Endothelial cell of umbilical vein (primary cell): Measurements from ENCODE around the gene SPP2. TPM values are rescaled to one million over a fixed set of nuclear protein-coding genes. Genes with fewer than 3 reads are reported as not detected.
A peak's percentile ranks its signal among the peaks of the same experiment; 100 is the strongest.

Experiments
- BruUV-seq: library from RNA; stranded (reverse); fragments of 400-500 nt; replicated peaks from 2 replicates; lab custom pipeline; 2021; lab: Mats Ljungman, UMichigan
- CTCF ChIA-PET: fragments of 300-600, 350-600 bp; sonication (Branson Sonifier 250); formaldehyde crosslinking; loops from one replicate; lab custom pipeline; 2021; ENCODE audit warnings: antibody characterized with exemption, inconsistent platforms; lab: Charles Lee
- POLR2A ChIA-PET: fragments of 300-600, 350-600 bp; sonication (Branson Sonifier 250); formaldehyde crosslinking; loops from one replicate; lab custom pipeline; 2021; ENCODE audit warnings: antibody characterized with exemption, inconsistent platforms; lab: Charles Lee
- DNase-seq: peaks from one replicate; pipeline ENCODE4 v3.0.0-alpha.2; 2011; ENCODE audit warnings: low read depth, low spot score
- FAIRE-seq: peaks from 2 replicates; lab custom pipeline; 2011; peaks lifted over from hg19 to GRCh38; lab: Jason Lieb, UNC
- H2AFZ ChIP-seq: 2 replicates; pipeline ENCODE4 v1.6.0; 2012; ENCODE audit warnings: low read depth, low read length, control low read depth, inconsistent platforms
- H3K27ac ChIP-seq: 2 replicates; pipeline ENCODE4 v1.5.1; 2011; ENCODE audit warnings: low read depth, mild to moderate bottlenecking, control low read depth, low read length, moderate library complexity; ENCODE audit not compliant: insufficient read depth
- H3K27me3 ChIP-seq, 2 experiments: 2 replicates each; pipeline versions ENCODE4 v1.6.0 to v1.6.1; 2011; ENCODE audit warnings: low read length in 2 of 2, mixed read lengths in 1 of 2; ENCODE audit not compliant: control insufficient read depth in 2 of 2, insufficient read depth in 2 of 2
- H3K36me3 ChIP-seq, 2 experiments: 2 replicates in 1 of 2; 3 replicates in 1 of 2; pipeline ENCODE4 v1.5.1; 2011; ENCODE audit warnings: low read length in 2 of 2, mild to moderate bottlenecking in 1 of 2, moderate library complexity in 1 of 2; ENCODE audit not compliant: control insufficient read depth in 2 of 2, insufficient read depth in 2 of 2; ENCODE audit errors: extremely low read depth in 1 of 2
- H3K4me1 ChIP-seq: 3 replicates; pipeline ENCODE4 v1.5.1; 2011; ENCODE audit warnings: mild to moderate bottlenecking, low read length; ENCODE audit not compliant: control insufficient read depth, insufficient read depth; ENCODE audit errors: extremely low read depth
- H3K4me2 ChIP-seq: 2 replicates; pipeline ENCODE4 v1.6.1; 2011; ENCODE audit warnings: low read length, control low read depth, mixed read lengths; ENCODE audit not compliant: insufficient read depth
- H3K4me3 ChIP-seq, 3 experiments: fragments of 200-600 bp in 1 of 3; sonication (generic), shearing (Covaris generic) in 1 of 3; replicated peaks in 1 of 3; 2 replicates each; pipeline ENCODE4 v1.5.1; 2011 to 2016; ENCODE audit warnings: control low read depth in 3 of 3, low read length in 3 of 3, mild to moderate bottlenecking in 2 of 3, inconsistent platforms in 1 of 3, low read depth in 1 of 3, moderate library complexity in 1 of 3; ENCODE audit not compliant: insufficient read depth in 1 of 3
- H3K79me2 ChIP-seq: 2 replicates; pipeline ENCODE4 v1.6.0; 2012; ENCODE audit warnings: low read length, inconsistent platforms; ENCODE audit not compliant: control insufficient read depth, insufficient read depth
- H3K9ac ChIP-seq: replicated peaks from 2 replicates; pipeline ENCODE3; 2011; ENCODE audit warnings: low read length, control low read depth; ENCODE audit not compliant: insufficient read depth; ENCODE audit errors: extremely low read depth
- H3K9me1 ChIP-seq: replicated peaks from 3 replicates; pipeline ENCODE4 v1.6.0; 2011; ENCODE audit warnings: mild to moderate bottlenecking, low read length; ENCODE audit not compliant: control insufficient read depth, insufficient read depth; ENCODE audit errors: extremely low read depth
- H3K9me3 ChIP-seq: replicated peaks from 2 replicates; pipeline ENCODE4 v1.5.1; 2012; ENCODE audit warnings: low read length, inconsistent platforms; ENCODE audit not compliant: control insufficient read depth, insufficient read depth
- H4K20me1 ChIP-seq: replicated peaks from 2 replicates; pipeline ENCODE3; 2011; ENCODE audit warnings: mild to moderate bottlenecking, low read length; ENCODE audit not compliant: control insufficient read depth, insufficient read depth; ENCODE audit errors: extremely low read depth
- EZH2 ChIP-seq: IDR thresholded peaks from 2 replicates; pipeline ENCODE4 v1.6.1; 2012; ENCODE audit warnings: borderline replicate concordance, low read depth, mild to moderate bottlenecking, moderate library complexity, low read length, inconsistent platforms; ENCODE audit not compliant: severe bottlenecking
- FOS ChIP-seq: IDR thresholded peaks from 2 replicates; pipeline ENCODE4 v1.6.1; 2011; ENCODE audit warnings: mild to moderate bottlenecking, low read length, moderate library complexity, borderline replicate concordance; ENCODE audit not compliant: insufficient read depth
- GATA2 ChIP-seq: IDR thresholded peaks from 2 replicates; pipeline ENCODE4 v1.7.0; 2011; ENCODE audit warnings: low read depth, mild to moderate bottlenecking, moderate library complexity, mixed read lengths, low read length; ENCODE audit not compliant: insufficient read length, insufficient read depth
- JUN ChIP-seq: IDR thresholded peaks from 2 replicates; pipeline ENCODE4 v1.6.1; 2011; ENCODE audit warnings: borderline replicate concordance, low read depth; ENCODE audit not compliant: insufficient read length, insufficient read depth
- MYC ChIP-seq: IDR thresholded peaks from one replicate; pipeline ENCODE4 v1.6.1; 2011; ENCODE audit warnings: mild to moderate bottlenecking, low read depth, low read length
- POLR2A ChIP-seq: IDR thresholded peaks from 2 replicates; pipeline ENCODE4 v1.6.1; 2012; ENCODE audit warnings: low read depth, mild to moderate bottlenecking, control low read depth, low read length
- dilution Hi-C: fragments of 300-500 bp; cut with MboI; formaldehyde crosslinking; loops from one replicate; pipeline ENCODE4 v1.15.0; 2019; ENCODE audit warnings: low sequenced_read_pairs; ENCODE audit not compliant: extremely low pct_ligation_motif_present
- intact Hi-C: fragments of 100-400 bp; cut with micrococcal nuclease; formaldehyde crosslinking; loops from one replicate; pipeline ENCODE4 v1.10.0; 2022
- polyA plus RNA-seq, 4 experiments: library from polyadenylated mRNA; depleted of rRNA in 3 of 4; stranded (reverse) in 3 of 4; unstranded in 1 of 4; fragments of >200 nt; gene quantifications; 2 replicates each; pipeline versions ENCODE4 v1.2.1 to v1.2.3, GENCODE V29; 2011 to 2012; ENCODE audit warnings: missing spikeins in 1 of 4
- total RNA-seq: library from RNA; stranded (reverse); gene quantifications from 2 replicates; pipeline ENCODE4 v1.2.3, GENCODE V29; 2021
- TF ChIP-seq, protein P1 (sequence below): IDR thresholded peaks from 2 replicates; pipeline ENCODE4 v1.6.1; 2011; ENCODE audit not compliant: insufficient read depth, insufficient read length
- TF ChIP-seq, protein P2 (sequence below), 2 donors: IDR thresholded peaks; 1 replicate in 1 of 2; 2 replicates in 1 of 2; pipeline ENCODE4 v1.5.1; 2011; ENCODE audit warnings: low read length in 2 of 2, mild to moderate bottlenecking in 2 of 2, moderate library complexity in 2 of 2, control low read depth in 1 of 2, inconsistent platforms in 1 of 2, low read depth in 1 of 2; ENCODE audit not compliant: insufficient read depth in 1 of 2; ENCODE audit errors: extremely low read depth in 1 of 2

The SPP2 gene
- total and polyA plus RNA-seq, 2 donors (not counting 3 experiments of a cell fraction or from before 2014, with no cell fraction given), result not detected

DNA sequence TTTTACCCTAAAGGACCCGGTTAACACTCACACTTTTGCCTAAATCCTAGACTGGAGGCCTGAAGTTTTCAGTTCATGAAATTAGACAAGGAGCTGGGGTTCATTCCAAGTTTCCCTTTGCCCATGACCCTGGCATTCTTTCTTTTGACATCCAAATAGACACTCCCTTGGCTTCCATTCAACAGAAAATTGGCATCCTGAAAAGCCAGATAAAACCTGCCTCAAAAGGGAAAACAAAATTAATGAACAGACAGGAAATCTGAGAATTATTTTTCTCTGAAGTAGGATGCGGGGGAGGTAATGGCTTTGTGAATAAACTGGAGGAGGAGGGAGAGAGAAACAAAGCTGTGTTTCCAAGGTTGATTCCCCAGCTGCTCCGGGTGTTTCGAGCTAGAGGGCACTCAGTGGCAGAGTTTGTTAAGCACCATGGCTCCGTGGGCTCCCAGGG is 41.0 kb downstream of the SPP2 start:
- intact Hi-C loops, result no loop called here
- no peak overlapping the region for H3K27ac ChIP-seq
- no peaks in the 10 kb centered on the region for H3K36me3 ChIP-seq
- no peak overlapping the region for H3K9ac ChIP-seq
- peak overlapping the region; percentile 3 for H3K4me2 ChIP-seq
- no peak overlapping the region for H2AFZ ChIP-seq
- FAIRE-seq (peak; percentile 56), DNase-seq (peak; percentile 79)
- no peaks in the 10 kb centered on the region for H3K79me2 ChIP-seq
- no peaks in the 10 kb centered on the region for H3K9me3 ChIP-seq
- ChIA-PET POLR2A (no interaction called here), CTCF (interaction anchor here (0.7 to 1.8 kb wide), 7 partner anchors 9 to 1026 kb away, joined by 3 to 6 read pairs (median 4); no protein-coding TSS in a partner anchor)
- no peaks in the 10 kb centered on the region for H3K9me1 ChIP-seq
- TF ChIP-seq GATA2, result no peak
- TF ChIP-seq, protein P1, sequence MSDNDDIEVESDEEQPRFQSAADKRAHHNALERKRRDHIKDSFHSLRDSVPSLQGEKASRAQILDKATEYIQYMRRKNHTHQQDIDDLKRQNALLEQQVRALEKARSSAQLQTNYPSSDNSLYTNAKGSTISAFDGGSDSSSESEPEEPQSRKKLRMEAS, result no peak
- TF ChIP-seq EZH2, result no peak
- TF ChIP-seq JUN, result no peak
- no peak for TF ChIP-seq FOS
- TF ChIP-seq POLR2A, result no peak
- TF ChIP-seq, protein P2, sequence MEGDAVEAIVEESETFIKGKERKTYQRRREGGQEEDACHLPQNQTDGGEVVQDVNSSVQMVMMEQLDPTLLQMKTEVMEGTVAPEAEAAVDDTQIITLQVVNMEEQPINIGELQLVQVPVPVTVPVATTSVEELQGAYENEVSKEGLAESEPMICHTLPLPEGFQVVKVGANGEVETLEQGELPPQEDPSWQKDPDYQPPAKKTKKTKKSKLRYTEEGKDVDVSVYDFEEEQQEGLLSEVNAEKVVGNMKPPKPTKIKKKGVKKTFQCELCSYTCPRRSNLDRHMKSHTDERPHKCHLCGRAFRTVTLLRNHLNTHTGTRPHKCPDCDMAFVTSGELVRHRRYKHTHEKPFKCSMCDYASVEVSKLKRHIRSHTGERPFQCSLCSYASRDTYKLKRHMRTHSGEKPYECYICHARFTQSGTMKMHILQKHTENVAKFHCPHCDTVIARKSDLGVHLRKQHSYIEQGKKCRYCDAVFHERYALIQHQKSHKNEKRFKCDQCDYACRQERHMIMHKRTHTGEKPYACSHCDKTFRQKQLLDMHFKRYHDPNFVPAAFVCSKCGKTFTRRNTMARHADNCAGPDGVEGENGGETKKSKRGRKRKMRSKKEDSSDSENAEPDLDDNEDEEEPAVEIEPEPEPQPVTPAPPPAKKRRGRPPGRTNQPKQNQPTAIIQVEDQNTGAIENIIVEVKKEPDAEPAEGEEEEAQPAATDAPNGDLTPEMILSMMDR (IDR thresholded peaks at IDR 0.05; ENCODE audit: extremely low read depth in 1 of 2, insufficient read depth in 1 of 2, low read depth in 1 of 2, low read length in 2 of 2), result no peak
- no peak for TF ChIP-seq MYC
- H3K4me3 ChIP-seq, result no peak overlapping the region
- dilution Hi-C loops, result no loop called here
- H4K20me1 ChIP-seq, result no peaks in the 10 kb centered on the region
- peaks cover 11% of the 10 kb centered on the region for H3K4me1 ChIP-seq
- H3K27me3 ChIP-seq, result no peaks in the 10 kb centered on the region
- BruUV-seq, result no TSS peak
